ENCODE data around the gene RNF14.

GRCh38 chr5:141965071-141965470 is 3.8 kb upstream of the RNF14 start:
- no peak for TF ChIP-seq CTCF (conservative IDR thresholded peaks at IDR 0.05)
- no peak for TF ChIP-seq ZFX (IDR thresholded peaks at IDR 0.05)

Measured in C4-2B (cell line).